ENCODE data around the gene ZNF263. TPM values are rescaled to one million over a fixed set of nuclear protein-coding genes. Genes with fewer than 3 reads are reported as not detected.

Gene ZNF263
- total and polyA plus RNA-seq, 9 of the 15 experiments (the other 6 are each of a cell fraction or from before 2014, with no cell fraction given), result 4.6 to 48.3 (median 31.8) TPM

- TF ChIP-seq CEBPZ (IDR thresholded peaks at IDR 0.05; ENCODE audit: borderline replicate concordance, low read depth, low read length) (no peak), ASH1L (IDR thresholded peaks at IDR 0.05; ENCODE audit: borderline replicate concordance, low read depth, partially characterized antibody) (peak; percentile 71), RFX5 (IDR thresholded peaks at IDR 0.05; ENCODE audit: low read depth, low read length) (peak; percentile 64; the same call in 1 of the 2 replicates), NCOA2 (IDR thresholded peaks at IDR 0.05; ENCODE audit: partially characterized antibody in 2 of 2) (no peak), SRSF3 (IDR thresholded peaks at IDR 0.05; ENCODE audit: insufficient read depth, low read length) (no peak), FOXK2 (conservative IDR thresholded peaks at IDR 0.05 in 1 of 2, IDR thresholded peaks at IDR 0.05 in 1 of 2; ENCODE audit: low read depth in 2 of 2) (peak in 1 of 2 experiments; percentile 59; a peak in 1 of 4 replicates), TSC22D4 (tag; IDR thresholded peaks at IDR 0.05) (no peak), MAFF (IDR thresholded peaks at IDR 0.05; ENCODE audit: low read length) (no peak), NFYB (IDR thresholded peaks at IDR 0.05; ENCODE audit: extremely low read depth, insufficient read length) (no peak), PRDM10 (IDR thresholded peaks at IDR 0.05; ENCODE audit: partially characterized antibody) (peak; percentile 11), NR3C1 (CRISPR knock-in tag; IDR thresholded peaks at IDR 0.05) (no peak), CBX3 (IDR thresholded peaks at IDR 0.05; ENCODE audit: borderline replicate concordance in 1 of 2, low read length in 2 of 2) (0 out of 3 replicates have a peak, but pooled peaks of 1 of the 2 experiments have one; percentile 10), RNF2 (IDR thresholded peaks at IDR 0.05) (0 out of 2 replicates have a peak, but pooled peaks have one; percentile 14), KLF16 (IDR thresholded peaks at IDR 0.05) (no peak), E4F1 (CRISPR knock-in tag; IDR thresholded peaks at IDR 0.05; ENCODE audit: borderline replicate concordance) (peak; percentile 24; the same call in 1 of the 2 replicates), ID3 (CRISPR knock-in tag; IDR thresholded peaks at IDR 0.05) (no peak), ID3 (tag; IDR thresholded peaks at IDR 0.05) (no peak)
Observed at GRCh38 chr16:3234857-3235561, 48.3 kb upstream of the ZNF263 start, which contains the start of gene ZNF200 (continued).
